ENCODE measurements around the gene CLEC16A.

The CLEC16A gene

GRCh38 chr16:11107780-11108465, 163.6 kb downstream of the CLEC16A start:
- DNase-seq, result no peak

GRCh38 chr16:11108466-11108805, 164.1 kb downstream of the CLEC16A start:
- DNase-seq, result no peak

GRCh38 chr16:11109566-11109965, 165.2 kb downstream of the CLEC16A start:
- no peak for DNase-seq

GRCh38 chr16:11111150-11111549, 166.8 kb downstream of the CLEC16A start:
- no peak for DNase-seq

- DNase-seq, result no peak
Measured at GRCh38 chr16:11111856-11112634, 167.7 kb downstream of the CLEC16A start.

- DNase-seq, result peak; percentile 21 to 24
Measured at GRCh38 chr16:11112723-11113348, 168.5 kb downstream of the CLEC16A start.

- DNase-seq, result no peak
Measured at GRCh38 chr16:11114366-11115164, 170.2 kb downstream of the CLEC16A start.

- DNase-seq, result no peak
Measured at GRCh38 chr16:11117576-11118211, 173.3 kb downstream of the CLEC16A start.

GRCh38 chr16:11118479-11118878, 174.1 kb downstream of the CLEC16A start:
- DNase-seq, result no peak

GRCh38 chr16:11121083-11121608, 176.8 kb downstream of the CLEC16A start:
- DNase-seq, result no peak

GRCh38 chr16:11121914-11122692, 177.7 kb downstream of the CLEC16A start:
- DNase-seq, result no peak

GRCh38 chr16:11123666-11124065, 179.3 kb downstream of the CLEC16A start:
- DNase-seq, result no peak

- no peak for DNase-seq
Measured at GRCh38 chr16:11125936-11126335, 181.6 kb downstream of the CLEC16A start.

- no peak for DNase-seq
Measured at GRCh38 chr16:11126399-11127054, 182.2 kb downstream of the CLEC16A start.

GRCh38 chr16:11127610-11128195, 183.3 kb downstream of the CLEC16A start:
- DNase-seq, result no peak

- no peak for DNase-seq
Measured at GRCh38 chr16:11128211-11129141, 184.1 kb downstream of the CLEC16A start.

GRCh38 chr16:11129378-11129781, 185.0 kb downstream of the CLEC16A start:
- no peak for DNase-seq

- DNase-seq, result no peak
Measured at GRCh38 chr16:11130978-11131665, 186.8 kb downstream of the CLEC16A start.

GRCh38 chr16:11131706-11132105, 187.3 kb downstream of the CLEC16A start:
- DNase-seq, result no peak
